Endothelial cell of umbilical vein (primary cell): Measurements from ENCODE around the gene ABCA3. TPM values are rescaled to one million over a fixed set of nuclear protein-coding genes. Genes with fewer than 3 reads are reported as not detected.

Experiments used
- BruUV-seq: library from RNA; stranded (reverse); fragments of 400-500 nt; replicated peaks from 2 replicates; lab custom pipeline; 2021; lab: Mats Ljungman, UMichigan
- CTCF ChIA-PET: fragments of 300-600, 350-600 bp; sonication (Branson Sonifier 250); formaldehyde crosslinking; loops from one replicate; lab custom pipeline; 2021; ENCODE audit warnings: antibody characterized with exemption, inconsistent platforms; lab: Charles Lee
- POLR2A ChIA-PET: fragments of 300-600, 350-600 bp; sonication (Branson Sonifier 250); formaldehyde crosslinking; loops from one replicate; lab custom pipeline; 2021; ENCODE audit warnings: antibody characterized with exemption, inconsistent platforms; lab: Charles Lee
- DNase-seq: peaks from one replicate; pipeline ENCODE4 v3.0.0-alpha.2; 2011; ENCODE audit warnings: low read depth, low spot score
- FAIRE-seq: peaks from 2 replicates; lab custom pipeline; 2011; peaks lifted over from hg19 to GRCh38; lab: Jason Lieb, UNC
- H2AFZ ChIP-seq: 2 replicates; pipeline ENCODE4 v1.6.0; 2012; ENCODE audit warnings: low read depth, low read length, control low read depth, inconsistent platforms
- H3K27ac ChIP-seq: 2 replicates; pipeline ENCODE4 v1.5.1; 2011; ENCODE audit warnings: low read depth, mild to moderate bottlenecking, control low read depth, low read length, moderate library complexity; ENCODE audit not compliant: insufficient read depth
- H3K27me3 ChIP-seq, 2 experiments: 2 replicates each; pipeline versions ENCODE4 v1.6.0 to v1.6.1; 2011; ENCODE audit warnings: low read length in 2 of 2, mixed read lengths in 1 of 2; ENCODE audit not compliant: control insufficient read depth in 2 of 2, insufficient read depth in 2 of 2
- H3K36me3 ChIP-seq, 2 experiments: 2 replicates in 1 of 2; 3 replicates in 1 of 2; pipeline ENCODE4 v1.5.1; 2011; ENCODE audit warnings: low read length in 2 of 2, mild to moderate bottlenecking in 1 of 2, moderate library complexity in 1 of 2; ENCODE audit not compliant: control insufficient read depth in 2 of 2, insufficient read depth in 2 of 2; ENCODE audit errors: extremely low read depth in 1 of 2
- H3K4me1 ChIP-seq: 3 replicates; pipeline ENCODE4 v1.5.1; 2011; ENCODE audit warnings: mild to moderate bottlenecking, low read length; ENCODE audit not compliant: control insufficient read depth, insufficient read depth; ENCODE audit errors: extremely low read depth
- H3K4me2 ChIP-seq: 2 replicates; pipeline ENCODE4 v1.6.1; 2011; ENCODE audit warnings: low read length, control low read depth, mixed read lengths; ENCODE audit not compliant: insufficient read depth
- H3K4me3 ChIP-seq, 3 experiments: fragments of 200-600 bp in 1 of 3; sonication (generic), shearing (Covaris generic) in 1 of 3; replicated peaks in 1 of 3; 2 replicates each; pipeline ENCODE4 v1.5.1; 2011 to 2016; ENCODE audit warnings: control low read depth in 3 of 3, low read length in 3 of 3, mild to moderate bottlenecking in 2 of 3, inconsistent platforms in 1 of 3, low read depth in 1 of 3, moderate library complexity in 1 of 3; ENCODE audit not compliant: insufficient read depth in 1 of 3
- H3K79me2 ChIP-seq: 2 replicates; pipeline ENCODE4 v1.6.0; 2012; ENCODE audit warnings: low read length, inconsistent platforms; ENCODE audit not compliant: control insufficient read depth, insufficient read depth
- H3K9ac ChIP-seq: replicated peaks from 2 replicates; pipeline ENCODE3; 2011; ENCODE audit warnings: low read length, control low read depth; ENCODE audit not compliant: insufficient read depth; ENCODE audit errors: extremely low read depth
- H3K9me1 ChIP-seq: replicated peaks from 3 replicates; pipeline ENCODE4 v1.6.0; 2011; ENCODE audit warnings: mild to moderate bottlenecking, low read length; ENCODE audit not compliant: control insufficient read depth, insufficient read depth; ENCODE audit errors: extremely low read depth
- H3K9me3 ChIP-seq: replicated peaks from 2 replicates; pipeline ENCODE4 v1.5.1; 2012; ENCODE audit warnings: low read length, inconsistent platforms; ENCODE audit not compliant: control insufficient read depth, insufficient read depth
- H4K20me1 ChIP-seq: replicated peaks from 2 replicates; pipeline ENCODE3; 2011; ENCODE audit warnings: mild to moderate bottlenecking, low read length; ENCODE audit not compliant: control insufficient read depth, insufficient read depth; ENCODE audit errors: extremely low read depth
- CTCF ChIP-seq, 2 donors: IDR thresholded peaks; 1 replicate in 1 of 2; 2 replicates in 1 of 2; pipeline ENCODE4 v1.5.1; 2011; ENCODE audit warnings: low read length in 2 of 2, mild to moderate bottlenecking in 2 of 2, moderate library complexity in 2 of 2, control low read depth in 1 of 2, inconsistent platforms in 1 of 2, low read depth in 1 of 2; ENCODE audit not compliant: insufficient read depth in 1 of 2; ENCODE audit errors: extremely low read depth in 1 of 2
- FOS ChIP-seq: IDR thresholded peaks from 2 replicates; pipeline ENCODE4 v1.6.1; 2011; ENCODE audit warnings: mild to moderate bottlenecking, low read length, moderate library complexity, borderline replicate concordance; ENCODE audit not compliant: insufficient read depth
- GATA2 ChIP-seq: IDR thresholded peaks from 2 replicates; pipeline ENCODE4 v1.7.0; 2011; ENCODE audit warnings: low read depth, mild to moderate bottlenecking, moderate library complexity, mixed read lengths, low read length; ENCODE audit not compliant: insufficient read length, insufficient read depth
- JUN ChIP-seq: IDR thresholded peaks from 2 replicates; pipeline ENCODE4 v1.6.1; 2011; ENCODE audit warnings: borderline replicate concordance, low read depth; ENCODE audit not compliant: insufficient read length, insufficient read depth
- POLR2A ChIP-seq: IDR thresholded peaks from 2 replicates; pipeline ENCODE4 v1.6.1; 2012; ENCODE audit warnings: low read depth, mild to moderate bottlenecking, control low read depth, low read length
- dilution Hi-C: fragments of 300-500 bp; cut with MboI; formaldehyde crosslinking; loops from one replicate; pipeline ENCODE4 v1.15.0; 2019; ENCODE audit warnings: low sequenced_read_pairs; ENCODE audit not compliant: extremely low pct_ligation_motif_present
- intact Hi-C: fragments of 100-400 bp; cut with micrococcal nuclease; formaldehyde crosslinking; loops from one replicate; pipeline ENCODE4 v1.10.0; 2022
- polyA plus RNA-seq, 4 experiments: library from polyadenylated mRNA; depleted of rRNA in 3 of 4; stranded (reverse) in 3 of 4; unstranded in 1 of 4; fragments of >200 nt; gene quantifications; 2 replicates each; pipeline versions ENCODE4 v1.2.1 to v1.2.3, GENCODE V29; 2011 to 2012; ENCODE audit warnings: missing spikeins in 1 of 4
- total RNA-seq: library from RNA; stranded (reverse); gene quantifications from 2 replicates; pipeline ENCODE4 v1.2.3, GENCODE V29; 2021
- TF ChIP-seq, protein P1 (sequence below): IDR thresholded peaks from 2 replicates; pipeline ENCODE4 v1.6.1; 2011; ENCODE audit not compliant: insufficient read depth, insufficient read length

ABCA3 gene
- total and polyA plus RNA-seq, 2 donors (not counting 3 experiments of a cell fraction or from before 2014, with no cell fraction given), result 13.5 to 36.0 TPM

- Histone ChIP-seq H3K9me1 (no peaks in the 10 kb centered on the region), H3K9ac (no peak overlapping the region), H3K4me1 (no peaks in the 10 kb centered on the region), H2AFZ (no peak overlapping the region), H3K4me2 (no peak overlapping the region), H3K36me3 (peaks cover 0 to 11% of the 10 kb centered on the region in 2 experiments), H3K27me3 (no peaks in the 10 kb centered on the region), H3K79me2 (no peaks in the 10 kb centered on the region), H3K9me3 (no peaks in the 10 kb centered on the region), H3K27ac (no peak overlapping the region), H3K4me3 (no peak overlapping the region), H4K20me1 (no peaks in the 10 kb centered on the region)
- intact Hi-C loops (no loop called here), dilution Hi-C loops (no loop called here)
- BruUV-seq, result no TSS peak
- TF ChIP-seq FOS, result no peak
- no peak for TF ChIP-seq GATA2
- TF ChIP-seq CTCF (IDR thresholded peaks at IDR 0.05; ENCODE audit: extremely low read depth in 1 of 2, insufficient read depth in 1 of 2, low read depth in 1 of 2, low read length in 2 of 2), result no peak
- no peak for TF ChIP-seq POLR2A
- no peak for TF ChIP-seq JUN
- no peak for DNase-seq
- POLR2A ChIA-PET, result no interaction called here
- FAIRE-seq, result no peak
- CTCF ChIA-PET, result interaction anchor here (1.0 kb wide), 1 partner anchor 8 kb away, joined by 3 read pairs; no protein-coding TSS in a partner anchor
These were observed 59.5 kb downstream of the ABCA3 start for GRCh38 chr16:2280981-2281542.

GRCh38 chr16:2280461-2280860 lies 60.1 kb downstream of the ABCA3 start:
- Histone ChIP-seq H3K4me1 (no peaks in the 10 kb centered on the region), H3K79me2 (no peaks in the 10 kb centered on the region), H3K4me3 (no peak overlapping the region), H2AFZ (no peak overlapping the region), H3K27me3 (no peaks in the 10 kb centered on the region), H3K36me3 (peaks cover 0 to 8% of the 10 kb centered on the region in 2 experiments), H3K4me2 (no peak overlapping the region), H3K9me3 (no peaks in the 10 kb centered on the region), H3K27ac (no peak overlapping the region), H3K9ac (no peak overlapping the region), H3K9me1 (no peaks in the 10 kb centered on the region), H4K20me1 (no peaks in the 10 kb centered on the region)
- intact Hi-C loops (no loop called here), dilution Hi-C loops (no loop called here)
- ChIA-PET POLR2A (no interaction called here), CTCF (interaction anchor here (1.0 kb wide), 1 partner anchor 9 kb away, joined by 3 read pairs; no protein-coding TSS in a partner anchor)
- TF ChIP-seq, protein P1, sequence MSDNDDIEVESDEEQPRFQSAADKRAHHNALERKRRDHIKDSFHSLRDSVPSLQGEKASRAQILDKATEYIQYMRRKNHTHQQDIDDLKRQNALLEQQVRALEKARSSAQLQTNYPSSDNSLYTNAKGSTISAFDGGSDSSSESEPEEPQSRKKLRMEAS, result no peak
- no TSS peak for BruUV-seq
- DNase-seq, result no peak
- FAIRE-seq, result no peak
